Neural crest cell (in vitro differentiated cells): ENCODE measurements around the gene PPP3CA. TPM values are rescaled to one million over a fixed set of nuclear protein-coding genes. Genes with fewer than 3 reads are reported as not detected.
A peak's percentile ranks its signal among the peaks of the same experiment; 100 is the strongest.

Experiments
- DNase-seq: peaks from one replicate; pipeline ENCODE4 v3.0.0; 2021; ENCODE audit warnings: low read depth, mixed read lengths, low spot score
- H3K27ac Mint-ChIP-seq: one replicate; pipeline ENCODE4 v1.8.0; 2021; ENCODE audit warnings: mild to moderate bottlenecking, mixed read lengths; ENCODE audit not compliant: unreplicated experiment
- H3K27me3 Mint-ChIP-seq: 2 replicates; pipeline ENCODE4 v1.8.0; 2021; ENCODE audit warnings: low read depth, mild to moderate bottlenecking, mixed read lengths
- H3K36me3 Mint-ChIP-seq: 2 replicates; pipeline ENCODE4 v1.8.0; 2021; ENCODE audit warnings: low read depth, mild to moderate bottlenecking, mixed read lengths
- H3K4me1 Mint-ChIP-seq: 2 replicates; pipeline ENCODE4 v1.8.0; 2021; ENCODE audit warnings: mixed read lengths
- H3K4me3 Mint-ChIP-seq: one replicate; pipeline ENCODE4 v1.8.0; 2021; ENCODE audit warnings: mild to moderate bottlenecking, mixed read lengths
- H3K9me3 Mint-ChIP-seq: 2 replicates; pipeline ENCODE4 v1.8.0; 2021; ENCODE audit warnings: mixed read lengths
- CTCF ChIP-seq: fragments of 200-600 bp; sonication (generic); conservative IDR thresholded peaks from 2 replicates; pipeline ENCODE4 v1.5.0; 2021; ENCODE audit warnings: antibody characterized with exemption, mild to moderate bottlenecking
- total RNA-seq: library from RNA; stranded (reverse); gene quantifications from 2 replicates; pipeline ENCODE4 v1.2.1, GENCODE V29; 2021

PPP3CA gene
- total RNA-seq, 1 donor from 2014 or later, result 12.2 TPM

- Mint-ChIP-seq H3K9me3 (peaks cover 7% of the 10 kb centered on the region), H3K4me1 (peaks cover 17% of the 10 kb centered on the region), H3K4me3 (no peak overlapping the region), H3K27ac (peak overlapping the region; percentile 86), H3K36me3 (peaks cover 2% of the 10 kb centered on the region), H3K27me3 (no peaks in the 10 kb centered on the region)
- DNase-seq, result peak; percentile 12
- TF ChIP-seq CTCF, result no peak
Measured at GRCh38 chr4:100986360-100986868, 360.9 kb downstream of the PPP3CA start.

- DNase-seq, result no peak
- H3K9me3 Mint-ChIP-seq, result peaks cover 7% of the 10 kb centered on the region
- no peaks in the 10 kb centered on the region for H3K27me3 Mint-ChIP-seq
- peaks cover 17% of the 10 kb centered on the region for H3K4me1 Mint-ChIP-seq
- TF ChIP-seq CTCF, result no peak
- H3K27ac Mint-ChIP-seq, result peak overlapping the region; percentile 86
- H3K4me3 Mint-ChIP-seq, result no peak overlapping the region
- peaks cover 2% of the 10 kb centered on the region for H3K36me3 Mint-ChIP-seq
Measured at GRCh38 chr4:100985576-100985975, 361.8 kb downstream of the PPP3CA start.

- no peak overlapping the region for H3K27ac Mint-ChIP-seq
- no peak overlapping the region for H3K4me3 Mint-ChIP-seq
- TF ChIP-seq CTCF, result no peak
- H3K27me3 Mint-ChIP-seq, result no peaks in the 10 kb centered on the region
- peaks cover 2% of the 10 kb centered on the region for H3K36me3 Mint-ChIP-seq
- peaks cover 17% of the 10 kb centered on the region for H3K4me1 Mint-ChIP-seq
- peaks cover 7% of the 10 kb centered on the region for H3K9me3 Mint-ChIP-seq
- no peak for DNase-seq
Measured at GRCh38 chr4:100984901-100985300, 362.4 kb downstream of the PPP3CA start.

- H3K9me3 Mint-ChIP-seq, result peaks cover 7% of the 10 kb centered on the region
- no peaks in the 10 kb centered on the region for H3K27me3 Mint-ChIP-seq
- H3K27ac Mint-ChIP-seq, result no peak overlapping the region
- no peak for DNase-seq
- no peak overlapping the region for H3K4me3 Mint-ChIP-seq
- TF ChIP-seq CTCF, result no peak
- H3K36me3 Mint-ChIP-seq, result peaks cover 2% of the 10 kb centered on the region
- H3K4me1 Mint-ChIP-seq, result peaks cover 13% of the 10 kb centered on the region
Measured at GRCh38 chr4:100983426-100983825, 363.9 kb downstream of the PPP3CA start.

GRCh38 chr4:100982345-100982744 is 365.0 kb downstream of the PPP3CA start:
- Mint-ChIP-seq H3K36me3 (peaks cover 2% of the 10 kb centered on the region), H3K4me1 (peaks cover 13% of the 10 kb centered on the region), H3K27ac (no peak overlapping the region), H3K27me3 (no peaks in the 10 kb centered on the region), H3K4me3 (no peak overlapping the region), H3K9me3 (peaks cover 3% of the 10 kb centered on the region)
- DNase-seq, result no peak
- TF ChIP-seq CTCF, result no peak
